ENCODE data around the gene FAM120A.

Gene FAM120A

GRCh38 chr9:93446073-93446472 lies 5.4 kb upstream of the FAM120A start:
- DNase-seq = no peak

- no peak for DNase-seq
Measured at GRCh38 chr9:93447655-93448054, 3.8 kb upstream of the FAM120A start.

- peak; percentile 39 for DNase-seq
Measured at GRCh38 chr9:93451849-93452709, 594 bp downstream of the FAM120A start.

- peak; percentile 13 for DNase-seq
Measured at GRCh38 chr9:93452710-93453046, 1.2 kb downstream of the FAM120A start.

- DNase-seq = peak; percentile 96
Measured at GRCh38 chr9:93453047-93453914, 1.8 kb downstream of the FAM120A start, which contains the start of gene FAM120AOS. Gene FAM120AOS, minus strand, starts transcription at chr9:93453581. Its CDS starts 872 bp downstream, at chr9:93452709.

GRCh38 chr9:93456022-93456421 lies 4.5 kb downstream of the FAM120A start:
- DNase-seq = no peak

GRCh38 chr9:93456504-93456903 lies 5.0 kb downstream of the FAM120A start:
- no peak for DNase-seq

- no peak for DNase-seq
Measured at GRCh38 chr9:93457006-93457405, 5.5 kb downstream of the FAM120A start.

GRCh38 chr9:93458712-93459111 lies 7.2 kb downstream of the FAM120A start:
- no peak for DNase-seq

GRCh38 chr9:93459432-93459847 lies 8.0 kb downstream of the FAM120A start:
- no peak for DNase-seq

GRCh38 chr9:93460689-93461413 lies 9.4 kb downstream of the FAM120A start:
- no peak for DNase-seq

GRCh38 chr9:93461414-93461743 lies 9.9 kb downstream of the FAM120A start:
- DNase-seq = no peak

- DNase-seq = no peak
Measured at GRCh38 chr9:93461821-93462220, 10.3 kb downstream of the FAM120A start.

GRCh38 chr9:93463638-93464248 lies 12.3 kb downstream of the FAM120A start:
- DNase-seq = no peak

- DNase-seq = no peak
Measured at GRCh38 chr9:93464395-93464794, 12.9 kb downstream of the FAM120A start.

GRCh38 chr9:93464876-93465275 lies 13.4 kb downstream of the FAM120A start:
- DNase-seq = no peak

GRCh38 chr9:93465855-93466254 lies 14.4 kb downstream of the FAM120A start:
- DNase-seq = no peak

GRCh38 chr9:93466416-93467061 lies 15.1 kb downstream of the FAM120A start:
- no peak for DNase-seq

GRCh38 chr9:93467062-93467416 lies 15.6 kb downstream of the FAM120A start:
- DNase-seq = no peak

GRCh38 chr9:93467462-93467861 lies 16.0 kb downstream of the FAM120A start:
- DNase-seq = no peak

- no peak for DNase-seq
Measured at GRCh38 chr9:93468763-93469456, 17.4 kb downstream of the FAM120A start.

All from fibroblast of skin of back (primary cell).